Stimulated activated CD8-positive, alpha-beta memory T cell treated with anti-CD3 and anti-CD28 coated beads, Interleukin-4, amount 100 ng/mL, for 48 hours (primary cell): ENCODE data around the gene EIF2B4.

Experiments used
- DNase-seq: peaks from one replicate; pipeline ENCODE4 v3.0.0-alpha.2; 2020

EIF2B4 gene

GRCh38 chr2:27370026-27370815 is at the start of gene EIF2B4, which contains the start of gene SNX17:
TSS of gene EIF2B4 (minus strand) at chr2:27370338. CDS start at chr2:27370314, 24 bp downstream.
TSS of gene SNX17 (plus strand) at chr2:27370616. CDS start at chr2:27370744, 128 bp downstream.
- peak; percentile 99 for DNase-seq

DNA sequence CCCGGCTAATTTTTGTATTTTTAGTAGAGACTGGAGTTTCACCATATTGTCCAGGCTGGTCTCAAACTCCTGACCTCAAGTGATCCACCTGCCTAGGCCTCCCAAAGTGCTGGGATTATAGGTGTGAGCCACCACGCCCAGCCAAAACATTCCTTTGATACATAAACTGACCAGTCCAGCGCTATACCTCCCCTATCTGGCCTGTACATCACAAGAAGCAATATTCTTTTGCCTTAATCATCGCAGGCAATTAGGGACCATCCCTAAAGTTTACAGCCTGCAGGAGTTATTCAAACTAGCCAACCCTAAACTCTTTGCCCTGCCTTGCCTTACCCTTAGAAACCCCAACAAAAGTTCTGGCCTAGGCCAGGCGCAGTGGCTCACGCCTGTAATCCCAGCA is 46.0 kb upstream of the EIF2B4 start:
- no peak for DNase-seq

GRCh38 chr2:27412419-27413152 is 42.4 kb upstream of the EIF2B4 start:
- no peak for DNase-seq

- peak; percentile 99 for DNase-seq
Observed at GRCh38 chr2:27409321-27410073, 39.4 kb upstream of the EIF2B4 start, which contains the start of gene PPM1G. TSS of gene PPM1G (minus strand) at chr2:27409591. CDS start at chr2:27409422, 169 bp downstream.

DNA sequence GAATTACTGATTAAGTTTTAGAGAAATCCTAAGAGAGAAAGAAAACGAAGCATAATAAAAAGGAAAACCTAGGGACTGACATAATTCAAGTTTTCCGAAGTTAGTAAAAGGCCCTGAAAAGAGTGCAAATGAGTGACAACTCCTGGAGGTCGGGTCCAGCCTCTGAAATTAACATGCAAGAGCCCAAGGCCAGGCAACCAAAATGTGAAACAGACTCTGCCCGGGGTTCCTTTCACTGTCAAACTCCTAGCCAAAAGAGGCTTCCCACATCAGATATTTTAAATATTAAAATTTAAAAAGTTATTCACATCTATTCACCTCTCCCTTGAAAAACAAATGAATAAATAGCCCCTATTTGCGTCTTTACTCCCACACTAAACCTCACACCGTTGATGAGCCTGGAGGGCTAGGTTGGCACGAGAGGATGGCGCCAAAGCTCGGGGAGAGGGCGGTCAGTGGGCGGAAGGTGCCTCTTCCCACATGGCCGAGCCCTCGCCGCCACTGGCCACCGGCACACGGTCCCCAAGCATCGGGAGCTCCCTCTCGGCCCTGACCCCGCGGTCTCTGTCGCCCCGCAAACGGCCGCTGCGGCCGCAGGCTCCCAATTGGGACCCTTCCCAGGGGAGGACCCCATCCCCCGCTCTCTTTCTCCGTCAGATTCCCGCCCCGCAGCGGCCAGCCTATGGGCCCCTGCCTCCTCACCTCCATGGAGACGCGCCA is 38.6 kb upstream of the EIF2B4 start:
- peak; percentile 52 for DNase-seq

- DNase-seq = no peak
Observed at GRCh38 chr2:27407798-27408491, 37.8 kb upstream of the EIF2B4 start.

DNA sequence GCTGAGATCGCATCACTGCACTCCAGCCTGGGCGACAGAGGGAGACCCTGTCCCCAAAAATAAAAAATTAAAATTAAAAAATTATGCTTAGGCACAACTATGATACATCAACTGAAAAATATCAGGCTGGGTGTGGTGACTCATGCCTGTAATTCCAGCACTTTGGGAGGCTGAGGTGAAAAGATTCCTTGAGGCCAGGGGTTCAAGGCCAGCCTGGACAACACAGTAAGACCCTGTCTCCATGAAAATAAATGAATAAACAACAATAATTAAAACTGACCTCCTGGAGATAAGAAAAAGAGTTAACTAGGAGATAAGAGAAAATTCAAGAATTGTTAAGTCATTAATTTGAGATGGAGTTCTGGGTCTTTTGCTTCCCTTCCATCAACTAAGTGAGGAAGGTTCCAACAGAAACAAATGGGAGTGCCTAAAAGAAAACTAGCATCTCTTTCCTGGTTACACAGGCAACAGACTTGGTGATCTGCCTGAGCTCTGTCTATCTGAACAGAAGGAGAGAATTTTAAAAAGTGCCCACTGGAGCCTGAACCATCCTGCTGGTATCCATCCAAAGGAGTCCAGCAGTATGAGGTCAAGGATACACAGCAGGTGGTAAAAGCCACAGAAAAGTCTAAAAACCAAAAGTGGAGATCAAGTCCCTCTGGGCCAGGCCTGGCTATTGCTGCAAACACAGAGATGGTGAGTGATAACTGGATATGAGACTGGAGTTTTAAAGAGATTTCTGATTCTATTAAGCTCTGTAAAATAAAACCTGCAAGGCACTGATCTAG is 30.4 kb upstream of the EIF2B4 start:
- no peak for DNase-seq

DNA sequence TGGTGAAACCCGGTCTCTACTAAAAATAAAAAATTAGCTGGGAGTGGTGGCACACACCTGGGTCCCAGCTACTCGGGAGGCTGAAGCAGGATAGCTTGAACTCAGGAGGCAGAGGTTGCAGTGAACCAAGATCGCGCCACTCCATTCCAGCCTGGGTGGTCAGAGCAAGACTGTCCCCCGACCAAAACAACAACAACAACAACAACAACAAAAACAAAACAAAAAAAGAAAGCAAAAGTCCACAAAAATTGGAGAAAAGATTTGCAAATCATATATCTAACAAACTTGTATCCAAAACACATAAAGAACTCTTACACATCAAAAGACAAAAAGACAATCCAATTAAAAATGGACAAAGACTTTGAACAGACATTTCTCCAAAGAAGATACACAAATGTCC is 28.8 kb upstream of the EIF2B4 start:
- DNase-seq = no peak

- DNase-seq = no peak
Observed at GRCh38 chr2:27393225-27393624, 23.1 kb upstream of the EIF2B4 start.

DNA sequence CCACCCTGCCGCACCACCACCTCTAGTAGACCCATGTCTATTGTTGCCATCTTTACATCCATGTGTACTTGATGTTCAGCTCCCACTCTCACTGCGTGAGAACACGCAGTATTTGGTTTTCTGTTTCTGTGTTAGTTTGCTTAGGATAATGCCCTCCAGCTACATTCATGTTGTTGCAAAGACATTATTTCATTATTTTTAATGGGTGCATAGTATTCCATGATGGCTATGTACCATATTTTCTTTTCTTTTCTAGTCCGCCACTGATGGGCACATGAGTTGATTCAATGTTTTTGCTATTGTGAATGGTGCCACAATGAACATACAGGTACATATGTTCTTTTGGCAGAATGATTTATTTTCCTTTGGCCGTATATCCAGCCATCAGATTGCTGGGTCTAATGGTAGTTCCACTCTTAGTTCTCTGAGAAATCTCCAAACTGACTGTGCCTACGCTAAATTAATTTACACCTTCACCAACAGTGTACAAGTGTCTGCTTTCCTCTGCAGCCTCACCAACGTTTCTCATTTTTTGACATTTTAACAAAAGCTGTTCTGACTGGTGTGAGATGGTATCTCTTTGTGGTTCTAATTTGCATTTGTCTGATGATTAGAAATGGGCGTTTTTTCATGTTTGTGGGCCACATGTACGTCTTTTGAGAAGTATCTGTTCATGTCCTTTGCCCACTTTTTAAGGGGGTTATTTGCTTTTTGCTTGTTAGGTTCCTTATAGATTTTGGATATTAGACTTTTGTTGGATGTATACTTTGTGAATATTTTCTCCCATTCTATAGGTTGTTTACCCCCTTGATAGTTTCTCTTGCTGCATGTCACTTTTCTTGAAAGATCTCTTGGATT is 20.9 kb upstream of the EIF2B4 start:
- DNase-seq = no peak

DNA sequence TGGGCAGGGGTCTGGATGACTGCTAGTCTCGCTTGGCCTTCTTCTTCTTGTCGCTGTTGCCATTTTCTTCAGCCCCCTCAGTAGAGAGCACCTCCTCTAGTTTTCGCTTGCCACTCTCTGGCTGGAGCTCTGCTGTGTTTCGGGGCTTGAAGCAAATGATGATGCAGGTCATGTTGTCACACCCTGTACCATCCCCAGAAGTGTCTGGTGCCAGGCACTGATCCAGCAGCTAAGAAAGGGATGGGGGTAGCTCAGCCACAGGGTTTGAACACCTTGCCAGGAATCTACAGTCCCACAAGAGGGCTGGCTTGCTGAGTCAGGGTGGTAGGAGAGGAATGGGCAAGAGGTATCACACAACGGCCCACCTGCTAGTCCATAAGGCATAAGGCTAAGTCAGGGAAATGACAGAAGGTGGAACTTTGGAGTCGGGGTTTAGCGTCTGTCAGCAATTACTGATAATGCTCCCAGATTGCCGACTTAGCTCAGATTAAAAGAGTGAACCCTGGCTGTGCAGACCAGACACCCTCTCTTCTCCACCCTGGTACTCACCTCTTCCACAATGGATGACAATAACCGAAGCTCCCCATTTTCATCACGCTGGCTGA is 11.5 kb upstream of the EIF2B4 start:
- DNase-seq = no peak

DNA sequence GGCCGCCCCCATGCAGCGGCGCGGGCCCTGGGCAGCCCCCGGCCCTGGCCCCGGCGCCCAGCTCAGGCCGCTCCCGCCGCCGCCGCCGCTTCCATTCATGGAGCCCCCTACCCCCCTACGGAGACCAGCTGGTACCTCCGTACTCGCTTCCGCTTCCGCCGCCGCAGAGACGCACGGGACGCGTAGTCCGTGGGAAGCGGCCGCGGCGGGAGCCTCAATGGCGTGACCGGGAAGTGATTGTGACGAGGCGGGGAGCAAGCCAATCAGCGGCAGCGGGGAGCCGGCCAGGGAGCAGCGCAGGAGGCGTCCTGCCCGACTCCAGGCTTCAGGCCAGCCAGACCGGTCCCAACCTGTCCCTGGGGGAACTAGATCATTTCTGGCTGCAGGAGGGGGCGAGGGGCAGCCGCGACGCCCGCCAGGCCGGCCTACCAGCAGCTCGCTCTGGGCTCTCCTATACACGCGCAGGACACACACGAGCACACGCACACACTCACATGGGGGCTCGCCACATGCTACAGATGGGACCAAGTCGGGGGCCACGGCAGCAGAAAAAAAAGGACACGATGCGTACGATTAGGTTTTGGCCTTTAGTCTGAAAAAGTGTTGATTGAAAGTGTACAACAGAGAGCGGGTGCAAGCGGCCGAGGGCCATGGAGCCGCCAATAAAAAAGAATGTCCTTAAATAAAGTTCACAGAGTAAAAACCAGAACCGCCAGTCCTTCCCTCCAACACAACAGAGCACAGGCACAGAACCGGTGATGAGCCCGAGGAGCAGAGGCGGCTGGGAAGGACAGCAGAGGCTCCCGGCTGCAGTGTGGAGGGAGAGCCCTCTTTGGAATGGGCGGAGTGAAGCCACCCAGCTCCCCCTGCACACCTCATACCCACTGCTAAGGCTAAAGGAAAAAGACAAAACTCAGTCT is 10.7 kb upstream of the EIF2B4 start, which contains the start of gene ZNF513:
ZNF513 (minus strand) TSS at position 109 of the 920 bp plus-strand sequence. CDS start 208 bp downstream, outside the sequence.
- peak; percentile 93 for DNase-seq

DNA sequence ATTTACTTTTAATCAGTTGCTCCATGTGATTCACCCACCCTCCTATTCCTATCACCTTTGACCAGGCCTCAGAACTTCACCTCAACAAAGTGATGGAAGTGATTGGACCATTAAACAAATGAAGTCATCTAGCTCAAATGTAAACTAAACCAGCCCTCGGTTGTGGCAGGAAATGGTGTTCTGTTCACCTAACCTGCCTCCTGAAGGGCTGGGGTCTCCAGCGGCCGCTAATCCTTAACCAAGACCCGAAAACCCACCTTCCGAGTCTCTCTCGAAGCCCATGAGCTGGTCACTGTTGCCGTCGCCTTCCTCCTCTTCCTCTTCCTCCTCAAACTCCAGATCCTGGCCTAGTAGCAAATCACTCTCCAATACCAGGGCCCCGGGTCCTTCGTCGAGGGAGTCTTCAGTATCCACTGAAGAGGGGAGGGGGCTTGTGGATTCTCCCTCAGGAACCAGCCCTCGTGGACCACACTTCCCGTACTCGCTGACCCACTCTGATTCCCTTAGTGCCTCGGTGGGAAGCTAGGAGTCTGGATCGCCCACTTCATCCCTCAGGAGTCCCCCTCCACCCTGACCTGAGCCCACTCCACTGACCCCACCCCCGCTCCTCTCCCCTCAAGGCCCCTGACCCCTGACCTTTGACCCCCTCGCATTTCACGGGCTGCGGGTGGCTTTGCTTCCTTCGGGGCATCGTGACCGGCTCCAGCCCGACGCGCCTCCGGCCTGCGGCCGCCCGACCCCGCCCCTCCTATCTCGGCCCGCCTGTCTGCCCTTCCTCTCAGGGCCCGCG is 9.9 kb upstream of the EIF2B4 start:
- peak; percentile 75 for DNase-seq

GRCh38 chr2:27379383-27379835 is 9.3 kb upstream of the EIF2B4 start:
- DNase-seq = no peak

DNA sequence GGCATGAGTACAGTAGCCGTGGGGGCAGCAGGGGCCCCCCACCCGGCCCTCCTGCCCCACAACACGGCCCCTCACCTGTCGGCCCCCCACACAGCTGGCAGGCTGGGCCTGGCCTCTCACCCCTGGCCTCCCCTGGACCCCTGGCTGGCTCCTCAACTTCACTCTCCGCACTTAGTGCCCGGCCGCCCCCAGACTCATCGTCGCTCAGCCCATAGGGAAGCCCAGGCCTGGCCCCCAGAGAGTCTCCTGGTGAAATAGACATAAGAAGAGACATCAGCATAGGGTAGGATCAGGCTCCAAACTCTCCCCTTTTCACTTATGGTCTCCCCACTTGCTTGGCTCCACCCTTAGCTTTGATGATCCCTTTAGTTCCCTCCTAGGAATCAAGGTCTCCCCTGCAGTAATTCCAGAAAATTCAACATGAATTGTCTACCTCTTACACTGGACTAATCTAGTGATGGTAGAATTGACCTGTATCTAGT is 8.7 kb upstream of the EIF2B4 start:
- no peak for DNase-seq

DNA sequence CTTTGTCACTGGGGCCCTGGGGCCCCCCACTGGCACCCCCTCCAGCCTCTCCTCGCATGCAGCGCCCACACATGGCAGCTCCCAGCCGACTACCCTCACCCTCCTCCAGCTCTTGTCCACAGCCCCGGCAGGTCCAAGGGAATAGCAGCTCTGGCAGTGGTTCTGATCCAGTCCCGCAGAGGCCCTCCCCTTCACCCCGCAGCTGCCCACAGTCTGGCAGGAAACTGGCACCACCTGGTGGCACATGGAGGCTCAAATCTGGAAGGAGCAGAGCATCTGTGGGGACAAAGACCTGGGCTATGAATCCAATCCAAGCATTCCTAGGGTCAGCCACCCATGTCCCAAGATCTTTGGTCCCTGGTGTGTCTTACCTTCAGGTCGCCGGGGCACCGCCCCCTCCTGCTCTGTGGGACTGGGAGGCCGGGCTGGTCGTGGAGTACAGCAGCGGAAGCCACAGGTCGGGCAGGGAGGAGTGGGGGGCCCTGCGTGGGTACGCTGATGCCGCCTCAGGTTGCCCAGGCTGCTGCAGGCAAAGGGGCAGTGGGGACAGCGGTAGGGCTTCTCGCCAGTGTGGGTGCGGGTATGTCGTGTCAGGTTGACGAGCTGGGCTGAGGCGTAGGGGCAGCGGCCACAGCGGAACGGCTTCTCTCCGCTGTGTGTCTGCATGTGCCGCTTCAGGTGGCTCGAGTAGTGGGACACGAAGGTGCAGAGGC is 8.1 kb upstream of the EIF2B4 start:
- no peak for DNase-seq
